Mesothelial cell of epicardium (in vitro differentiated cells): ENCODE data around the gene DMPK. TPM values are rescaled to one million over a fixed set of nuclear protein-coding genes. Genes with fewer than 3 reads are reported as not detected.
"Not testable (repeated sequence)": the region's sequence is repeated elsewhere in the genome, so short reads cannot be mapped to it uniquely, and the experiment has no call there.

Experiments
- DNase-seq, 2 experiments: peaks; one replicate each; pipeline ENCODE4 v3.0.0; 2021; ENCODE audit warnings: low spot score in 2 of 2; ENCODE audit not compliant: unreplicated experiment in 2 of 2
- H3K27ac Mint-ChIP-seq: 2 replicates; pipeline ENCODE4 v1.8.0; 2021; ENCODE audit warnings: mixed read lengths
- H3K27me3 Mint-ChIP-seq: 2 replicates; pipeline ENCODE4 v1.8.0; 2021; ENCODE audit warnings: low read depth, mixed read lengths
- H3K36me3 Mint-ChIP-seq: 2 replicates; pipeline ENCODE4 v1.8.0; 2021; ENCODE audit warnings: mixed read lengths
- H3K4me1 Mint-ChIP-seq: 2 replicates; pipeline ENCODE4 v1.8.0; 2021; ENCODE audit warnings: mixed read lengths
- H3K4me3 Mint-ChIP-seq: 2 replicates; pipeline ENCODE4 v1.8.0; 2021; ENCODE audit warnings: mild to moderate bottlenecking, moderate library complexity, mixed read lengths
- H3K9me3 Mint-ChIP-seq: 2 replicates; pipeline ENCODE4 v1.8.0; 2021; ENCODE audit warnings: mixed read lengths
- CTCF ChIP-seq: fragments of 200-600 bp; sonication (generic); IDR thresholded peaks from one replicate; pipeline ENCODE4 v1.5.0; 2021; ENCODE audit warnings: antibody characterized with exemption; ENCODE audit not compliant: unreplicated experiment
- total RNA-seq: library from RNA; stranded (reverse); gene quantifications from 3 replicates; pipeline ENCODE4 v1.2.1, GENCODE V29; 2021

DMPK gene
- total RNA-seq, 1 donor from 2014 or later, result 130 TPM

GRCh38 chr19:45753548-45753947, 28.7 kb downstream of the DMPK start:
- no peak overlapping the region for H3K27ac Mint-ChIP-seq
- H3K4me1 Mint-ChIP-seq, result no peaks in the 10 kb centered on the region
- H3K27me3 Mint-ChIP-seq, result no peaks in the 10 kb centered on the region
- no peaks in the 10 kb centered on the region for H3K36me3 Mint-ChIP-seq
- no peak for TF ChIP-seq CTCF
- no peaks in the 10 kb centered on the region for H3K9me3 Mint-ChIP-seq
- H3K4me3 Mint-ChIP-seq, result no peak overlapping the region
- no peak for DNase-seq

GRCh38 chr19:45752639-45753038, 29.7 kb downstream of the DMPK start:
- Mint-ChIP-seq H3K4me3 (no peak overlapping the region), H3K27me3 (no peaks in the 10 kb centered on the region), H3K4me1 (no peaks in the 10 kb centered on the region), H3K9me3 (no peaks in the 10 kb centered on the region), H3K36me3 (no peaks in the 10 kb centered on the region), H3K27ac (no peak overlapping the region)
- no peak for DNase-seq
- TF ChIP-seq CTCF, result no peak

GRCh38 chr19:45751483-45751882, 30.8 kb downstream of the DMPK start:
- H3K36me3 Mint-ChIP-seq, H3K4me1 Mint-ChIP-seq, H3K4me3 Mint-ChIP-seq, DNase-seq, H3K27me3 Mint-ChIP-seq, H3K27ac Mint-ChIP-seq, H3K9me3 Mint-ChIP-seq: not testable (repeated sequence)

- Mint-ChIP-seq H3K9me3 (no peaks in the 10 kb centered on the region), H3K27ac (no peak overlapping the region), H3K36me3 (no peaks in the 10 kb centered on the region), H3K4me3 (no peak overlapping the region), H3K27me3 (peaks cover 2% of the 10 kb centered on the region), H3K4me1 (no peaks in the 10 kb centered on the region)
- no peak for TF ChIP-seq CTCF
- DNase-seq, result no peak
Measured at GRCh38 chr19:45747513-45747912, 34.8 kb downstream of the DMPK start.

GRCh38 chr19:45746866-45747265, 35.4 kb downstream of the DMPK start:
- no peaks in the 10 kb centered on the region for H3K36me3 Mint-ChIP-seq
- no peaks in the 10 kb centered on the region for H3K9me3 Mint-ChIP-seq
- peaks cover 2% of the 10 kb centered on the region for H3K27me3 Mint-ChIP-seq
- DNase-seq, result no peak
- H3K27ac Mint-ChIP-seq, result no peak overlapping the region
- no peak for TF ChIP-seq CTCF
- H3K4me1 Mint-ChIP-seq, result no peaks in the 10 kb centered on the region
- H3K4me3 Mint-ChIP-seq, result no peak overlapping the region

- no peaks in the 10 kb centered on the region for H3K36me3 Mint-ChIP-seq
- no peak overlapping the region for H3K27ac Mint-ChIP-seq
- H3K9me3 Mint-ChIP-seq, result no peaks in the 10 kb centered on the region
- no peak overlapping the region for H3K4me3 Mint-ChIP-seq
- no peak for DNase-seq
- no peaks in the 10 kb centered on the region for H3K4me1 Mint-ChIP-seq
- TF ChIP-seq CTCF, result no peak
- peaks cover 2% of the 10 kb centered on the region for H3K27me3 Mint-ChIP-seq
Measured at GRCh38 chr19:45745606-45746005, 36.7 kb downstream of the DMPK start.
